Ovary (tissue), 3 donors: ENCODE data around the gene REM2.

Source experiments
- CTCF ChIP-seq, 3 donors: fragments of 450-650 bp in 2 of 3; fragments of 200-600 bp in 1 of 3; IDR thresholded peaks; one replicate each; pipeline versions ENCODE4 v1.5.1 to v1.8.0; 2016 to 2022; ENCODE audit warnings: antibody characterized with exemption in 3 of 3, mild to moderate bottlenecking in 1 of 3
- EP300 ChIP-seq: sonication (generic); formaldehyde crosslinking; IDR thresholded peaks from one replicate; pipeline ENCODE4 v1.6.1; 2017; ENCODE audit warnings: antibody characterized with exemption
- donor health status: DM: no; HTN: no; CAD: no.

GRCh38 chr14:22935156-22935555 lies 52.1 kb downstream of the REM2 start:
- TF ChIP-seq CTCF (IDR thresholded peaks at IDR 0.05) (no peak), EP300 (no peak)
